ENCODE results near the gene PURB.

The PURB gene

DNA sequence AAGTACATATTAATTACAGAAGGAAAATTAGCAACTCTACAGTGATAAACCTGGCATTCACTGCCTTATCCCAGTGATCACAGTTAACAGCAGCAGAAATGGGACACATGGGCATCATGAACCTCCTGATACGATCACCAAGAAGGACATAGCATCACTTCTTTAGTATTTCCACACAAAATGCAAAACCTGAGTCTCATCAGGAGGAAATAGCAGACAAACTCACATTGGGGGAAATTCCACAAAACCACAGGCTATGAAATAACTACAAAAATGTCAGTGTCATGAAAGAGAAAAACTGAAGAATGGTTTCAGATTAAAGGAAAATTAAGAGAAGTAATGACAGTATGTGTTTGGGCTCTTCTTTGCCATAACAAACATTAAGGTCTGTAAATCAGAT lies 12.0 kb upstream of the PURB start:
- H2AFZ ChIP-seq (ENCODE audit: low read length): no peak overlapping the region

DNA sequence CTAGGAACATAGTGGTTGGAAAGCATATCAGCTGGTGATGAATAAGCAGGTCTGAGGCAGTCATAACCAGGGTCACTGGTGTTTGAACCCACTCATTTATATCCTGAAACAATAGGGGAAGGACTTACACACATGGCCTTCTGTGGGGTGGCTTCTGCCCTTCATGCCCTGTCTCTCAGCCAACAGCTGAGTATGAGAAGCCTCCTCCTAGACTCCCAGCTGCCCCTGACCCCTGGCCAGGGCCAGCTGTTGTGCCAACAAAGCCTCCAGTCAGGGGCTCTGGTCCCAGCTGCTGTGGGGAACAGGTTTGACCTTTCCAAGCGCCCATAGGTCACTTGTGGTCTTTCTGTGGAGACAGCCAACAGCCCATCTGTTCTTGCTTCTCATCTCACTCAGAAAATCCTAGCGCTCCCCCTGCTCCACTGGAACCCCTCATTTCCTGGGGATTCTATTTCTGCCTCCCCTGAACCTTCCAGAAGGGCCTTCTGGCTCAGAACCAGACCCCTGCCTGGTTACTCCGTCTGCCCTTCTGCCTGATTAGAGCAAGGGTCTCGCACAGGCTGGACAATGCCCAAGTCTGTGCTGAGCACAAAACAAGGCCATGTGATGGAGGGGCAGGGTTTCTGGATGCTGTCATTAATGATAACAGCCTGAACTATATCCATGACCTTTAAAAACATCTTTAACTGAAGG lies 9.7 kb upstream of the PURB start:
- H3K79me2 ChIP-seq (ENCODE audit: low read length): no peaks in the 10 kb centered on the region
- no peaks in the 10 kb centered on the region for H3K9me2 ChIP-seq (replicated peaks; ENCODE audit: insufficient read depth, low read length)
- no peak for DNase-seq
- no peak for TF ChIP-seq EZH2phosphoT487 (IDR thresholded peaks at IDR 0.05; ENCODE audit: low read length)
- TF ChIP-seq, protein P1, sequence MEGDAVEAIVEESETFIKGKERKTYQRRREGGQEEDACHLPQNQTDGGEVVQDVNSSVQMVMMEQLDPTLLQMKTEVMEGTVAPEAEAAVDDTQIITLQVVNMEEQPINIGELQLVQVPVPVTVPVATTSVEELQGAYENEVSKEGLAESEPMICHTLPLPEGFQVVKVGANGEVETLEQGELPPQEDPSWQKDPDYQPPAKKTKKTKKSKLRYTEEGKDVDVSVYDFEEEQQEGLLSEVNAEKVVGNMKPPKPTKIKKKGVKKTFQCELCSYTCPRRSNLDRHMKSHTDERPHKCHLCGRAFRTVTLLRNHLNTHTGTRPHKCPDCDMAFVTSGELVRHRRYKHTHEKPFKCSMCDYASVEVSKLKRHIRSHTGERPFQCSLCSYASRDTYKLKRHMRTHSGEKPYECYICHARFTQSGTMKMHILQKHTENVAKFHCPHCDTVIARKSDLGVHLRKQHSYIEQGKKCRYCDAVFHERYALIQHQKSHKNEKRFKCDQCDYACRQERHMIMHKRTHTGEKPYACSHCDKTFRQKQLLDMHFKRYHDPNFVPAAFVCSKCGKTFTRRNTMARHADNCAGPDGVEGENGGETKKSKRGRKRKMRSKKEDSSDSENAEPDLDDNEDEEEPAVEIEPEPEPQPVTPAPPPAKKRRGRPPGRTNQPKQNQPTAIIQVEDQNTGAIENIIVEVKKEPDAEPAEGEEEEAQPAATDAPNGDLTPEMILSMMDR (IDR thresholded peaks at IDR 0.05; ENCODE audit: low read length): no peak
- no peak for TF ChIP-seq EZH2 (optimal IDR thresholded peaks at IDR 0.05; ENCODE audit: low read depth, low read length)
- H3K4me2 ChIP-seq (ENCODE audit: low read depth, low read length): no peak overlapping the region
- H2AFZ ChIP-seq (ENCODE audit: low read length): no peak overlapping the region
- H3K27ac ChIP-seq (ENCODE audit: low read length): no peak overlapping the region
- no peaks in the 10 kb centered on the region for H3K9me3 ChIP-seq (replicated peaks; ENCODE audit: insufficient read depth, low read length)
- H3K4me1 ChIP-seq (ENCODE audit: low read length): no peaks in the 10 kb centered on the region
- H3K9ac ChIP-seq (ENCODE audit: low read length): no peak overlapping the region
- no peaks in the 10 kb centered on the region for H3K36me3 ChIP-seq (replicated peaks; ENCODE audit: insufficient read depth, low read length)
- H3K27me3 ChIP-seq (replicated peaks; ENCODE audit: insufficient read depth, low read length): no peaks in the 10 kb centered on the region
- no peak overlapping the region for H3K4me3 ChIP-seq (ENCODE audit: low read length)
- no peaks in the 10 kb centered on the region for H4K20me1 ChIP-seq (ENCODE audit: insufficient read depth, low read length)
- H3F3A ChIP-seq (ENCODE audit: insufficient read depth, low read length): no peaks in the 10 kb centered on the region

More for the DNA sequence above, 12.0 kb upstream of the PURB start:
- no peak overlapping the region for H3K9ac ChIP-seq (ENCODE audit: low read length)
- no peak for DNase-seq
- H3K4me1 ChIP-seq (ENCODE audit: low read length): no peaks in the 10 kb centered on the region
- H3K36me3 ChIP-seq (replicated peaks; ENCODE audit: insufficient read depth, low read length): no peaks in the 10 kb centered on the region
- no peaks in the 10 kb centered on the region for H3K9me3 ChIP-seq (replicated peaks; ENCODE audit: insufficient read depth, low read length)
- H3K27ac ChIP-seq (ENCODE audit: low read length): no peak overlapping the region
- TF ChIP-seq EZH2phosphoT487 (IDR thresholded peaks at IDR 0.05; ENCODE audit: low read length) (no peak), EZH2 (optimal IDR thresholded peaks at IDR 0.05; ENCODE audit: low read depth, low read length) (no peak)
- TF ChIP-seq, protein P1 (IDR thresholded peaks at IDR 0.05; ENCODE audit: low read length): no peak
- H3K4me2 ChIP-seq (ENCODE audit: low read depth, low read length): no peak overlapping the region
- no peaks in the 10 kb centered on the region for H4K20me1 ChIP-seq (ENCODE audit: insufficient read depth, low read length)
- no peaks in the 10 kb centered on the region for H3K9me2 ChIP-seq (replicated peaks; ENCODE audit: insufficient read depth, low read length)
- H3F3A ChIP-seq (ENCODE audit: insufficient read depth, low read length): no peaks in the 10 kb centered on the region
- no peak overlapping the region for H3K4me3 ChIP-seq (ENCODE audit: low read length)
- no peaks in the 10 kb centered on the region for H3K79me2 ChIP-seq (ENCODE audit: low read length)
- H3K27me3 ChIP-seq (replicated peaks; ENCODE audit: insufficient read depth, low read length): no peaks in the 10 kb centered on the region

DNA sequence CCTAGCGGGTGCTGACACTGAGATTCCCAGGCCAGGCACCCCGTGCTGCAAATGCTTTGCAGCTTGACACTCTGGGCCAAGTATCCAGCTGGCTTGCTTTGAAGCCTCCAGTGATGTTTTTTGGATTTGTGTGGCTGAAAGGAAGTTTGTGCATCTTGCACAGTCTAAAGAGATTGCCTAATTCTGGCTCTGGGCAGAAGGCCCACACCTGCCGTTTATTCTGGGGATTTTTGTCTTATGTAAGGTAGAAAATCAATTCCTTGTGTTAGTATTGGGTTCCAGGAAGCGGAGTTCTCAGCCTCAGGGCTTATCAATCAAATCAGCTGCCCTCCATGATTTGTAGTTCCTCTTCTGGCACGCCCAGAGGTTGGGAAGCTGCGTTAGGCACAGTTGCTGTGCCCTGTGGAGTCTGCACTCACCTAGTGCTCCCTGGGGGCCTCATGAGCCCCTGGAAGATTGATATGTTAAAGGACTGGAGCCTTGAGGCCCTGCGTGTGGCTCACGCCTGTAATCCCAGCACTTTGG lies 8.4 kb upstream of the PURB start:
- Histone ChIP-seq H4K20me1 (ENCODE audit: insufficient read depth, low read length) (no peaks in the 10 kb centered on the region), H3K9me2 (replicated peaks; ENCODE audit: insufficient read depth, low read length) (no peaks in the 10 kb centered on the region), H3K79me2 (ENCODE audit: low read length) (no peaks in the 10 kb centered on the region), H3K27ac (ENCODE audit: low read length) (no peak overlapping the region), H3K9ac (ENCODE audit: low read length) (no peak overlapping the region), H3F3A (ENCODE audit: insufficient read depth, low read length) (no peaks in the 10 kb centered on the region), H3K27me3 (replicated peaks; ENCODE audit: insufficient read depth, low read length) (no peaks in the 10 kb centered on the region), H3K9me3 (replicated peaks; ENCODE audit: insufficient read depth, low read length) (no peaks in the 10 kb centered on the region), H2AFZ (ENCODE audit: low read length) (no peak overlapping the region), H3K4me1 (ENCODE audit: low read length) (no peaks in the 10 kb centered on the region), H3K36me3 (replicated peaks; ENCODE audit: insufficient read depth, low read length) (no peaks in the 10 kb centered on the region), H3K4me3 (ENCODE audit: low read length) (no peak overlapping the region), H3K4me2 (ENCODE audit: low read depth, low read length) (no peak overlapping the region)
- DNase-seq: no peak
- TF ChIP-seq EZH2 (optimal IDR thresholded peaks at IDR 0.05; ENCODE audit: low read depth, low read length) (no peak), EZH2phosphoT487 (IDR thresholded peaks at IDR 0.05; ENCODE audit: low read length) (no peak)
- TF ChIP-seq, protein P1 (IDR thresholded peaks at IDR 0.05; ENCODE audit: low read length): no peak
